Naive thymus-derived CD8-positive, alpha-beta T cell (primary cell): ENCODE data around the gene HERC3. TPM values are rescaled to one million over a fixed set of nuclear protein-coding genes. Genes with fewer than 3 reads are reported as not detected.

Experiments
- ATAC-seq, 2 donors: fragments of 150-1000 bp; cut with Tn5 transposase in 1 of 2; sonication (Bioruptor Pico), chemical (Tn5 transposase) in 1 of 2; 1 replicate in 1 of 2; 2 replicates in 1 of 2; pipeline ENCODE4 v1.10.0; 2021; ENCODE audit warnings: mild to moderate bottlenecking in 2 of 2, moderate library complexity in 2 of 2
- POLR2A ChIA-PET: fragments of 350-600 bp; sonication (Branson Sonifier 250); formaldehyde crosslinking; loops from one replicate; lab custom pipeline; 2021; ENCODE audit warnings: antibody characterized with exemption; lab: Charles Lee
- DNase-seq, 10 donors: peaks; one replicate each; pipeline versions ENCODE4 v3.0.0 to v3.0.0-alpha.2; 2020 to 2022
- H3K27ac Mint-ChIP-seq, 10 donors: one replicate each; pipeline ENCODE4 v1.8.0; 2020 to 2022; ENCODE audit warnings: mild to moderate bottlenecking in 10 of 10, mixed read lengths in 10 of 10, moderate library complexity in 4 of 10, inconsistent platforms in 1 of 10
- H3K27me3 Mint-ChIP-seq, 5 donors: one replicate each; pipeline ENCODE4 v1.8.0; 2021 to 2022; ENCODE audit warnings: mixed read lengths in 5 of 5
- H3K36me3 Mint-ChIP-seq, 3 donors: one replicate each; pipeline ENCODE4 v1.8.0; 2020 to 2022; ENCODE audit warnings: mixed read lengths in 3 of 3, mild to moderate bottlenecking in 2 of 3, inconsistent platforms in 1 of 3
- H3K4me1 Mint-ChIP-seq, 4 donors: one replicate each; pipeline ENCODE4 v1.8.0; 2021 to 2022; ENCODE audit warnings: mixed read lengths in 4 of 4
- H3K4me3 Mint-ChIP-seq, 10 donors: one replicate each; pipeline ENCODE4 v1.8.0; 2020 to 2022; ENCODE audit warnings: mild to moderate bottlenecking in 10 of 10, mixed read lengths in 10 of 10, moderate library complexity in 6 of 10, inconsistent platforms in 1 of 10
- H3K9me3 Mint-ChIP-seq, 9 donors: one replicate each; pipeline ENCODE4 v1.8.0; 2020 to 2022; ENCODE audit warnings: mixed read lengths in 9 of 9, mild to moderate bottlenecking in 3 of 9, inconsistent platforms in 1 of 9, moderate library complexity in 1 of 9
- polyA plus RNA-seq, 3 donors: library from polyadenylated mRNA; unstranded; fragments of 300-500 nt; fragmentation: Illumina TruSeq; gene quantifications; one replicate each; pipeline ENCODE4 v1.2.3, GENCODE V29; 2021
- total RNA-seq, 8 experiments: library from RNA in 2 of 8; stranded (reverse) in 2 of 8; gene quantifications; one replicate each; pipeline ENCODE4 v1.2.3 and lab custom pipeline; 2021 to 2026

Gene HERC3
- 100 to 1,000 TPM in 1 of 2 experiments, 10 to 100 TPM in 1; 91.8 to 111 TPM for total RNA-seq
- polyA plus RNA-seq, result 10 to 100 TPM; 29.7 to 37.1 (median 33.6) TPM
- 0.84 to 9.3 (median 5.0) reads per million in 6 experiments for total RNA-seq (lab: John Stamatoyannopoulos, UW)

- H3K36me3 Mint-ChIP-seq, result peaks cover 0 to 27% (median 2%) of the 10 kb centered on the region in 3 donors
- peaks cover 18 to 50% (median 42%) of the 10 kb centered on the region in 4 donors for H3K4me1 Mint-ChIP-seq
- no peaks in the 10 kb centered on the region for H3K27me3 Mint-ChIP-seq
- ATAC-seq (peak; percentile 89), DNase-seq (peak; percentile 85 to 93 (median 89))
- H3K27ac Mint-ChIP-seq, result peak within 1 kb of the TSS; percentile 90 to 99 (median 97)
- POLR2A ChIA-PET, result interaction anchor here (0.6 to 4.9 kb wide), 14 partner anchors 8 to 1168 kb away, joined by 3 to 119 read pairs (median 4); partner anchors contain the start of genes HERC5 and HERC6
- no peaks in the 10 kb centered on the region for H3K9me3 Mint-ChIP-seq
- peak within 1 kb of the TSS; percentile 91 to 100 (median 98) for H3K4me3 Mint-ChIP-seq
These were observed at the start of gene HERC3 for GRCh38 chr4:88591787-88592599. HERC3 (plus strand) TSS chr4:88592480; CDS start chr4:88605824, 13,344 bp downstream.

DNA sequence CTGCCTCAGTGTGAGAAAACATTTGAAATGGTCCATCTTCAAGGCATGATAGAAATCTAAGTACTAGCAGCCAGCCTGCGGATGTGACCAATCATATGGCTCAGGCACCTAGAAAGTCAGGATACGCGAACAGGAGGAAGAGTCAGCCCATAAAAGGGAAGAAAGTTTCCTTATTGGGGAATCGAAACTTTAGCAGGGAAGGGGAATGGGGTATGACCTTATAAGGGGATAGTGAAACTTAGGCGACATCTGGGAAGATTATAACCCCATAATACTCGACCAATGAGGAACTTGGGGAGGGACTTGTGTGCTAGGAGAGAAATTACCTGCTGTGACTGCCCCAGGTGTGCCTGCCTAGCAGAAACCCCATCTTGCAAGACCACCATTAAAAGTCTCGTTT lies 42.5 kb upstream of the HERC3 start:
- H3K27ac Mint-ChIP-seq, result no peak overlapping the region
- no peak overlapping the region for H3K4me3 Mint-ChIP-seq
- POLR2A ChIA-PET, result no interaction called here
- DNase-seq (no peak), ATAC-seq (no peak)
- H3K27me3 Mint-ChIP-seq, result peaks cover 0 to 2% (median 0%) of the 10 kb centered on the region in 5 donors
- H3K4me1 Mint-ChIP-seq, result no peaks in the 10 kb centered on the region
- no peaks in the 10 kb centered on the region for H3K36me3 Mint-ChIP-seq
- no peaks in the 10 kb centered on the region for H3K9me3 Mint-ChIP-seq

DNA sequence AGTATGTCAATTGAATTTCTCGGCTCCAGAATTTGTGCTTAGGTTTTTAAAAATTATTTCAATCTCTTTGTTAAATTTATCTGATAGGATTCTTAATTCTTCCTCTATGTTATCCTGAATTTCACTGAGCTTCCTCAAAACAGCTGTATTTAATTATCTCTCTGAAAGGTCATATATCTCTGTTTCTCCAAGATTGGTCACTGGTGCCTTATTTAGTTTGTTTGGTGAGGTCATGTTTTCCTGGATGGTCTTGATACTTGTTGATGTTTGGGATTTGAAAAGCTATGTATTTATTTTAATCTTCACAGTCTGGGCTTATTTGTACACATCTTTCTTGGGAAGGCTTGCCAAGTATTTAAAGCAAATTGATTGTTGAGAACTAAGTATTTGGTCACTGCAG lies 24.7 kb upstream of the HERC3 start:
- POLR2A ChIA-PET, result no interaction called here
- H3K4me3 Mint-ChIP-seq, result no peak overlapping the region
- peaks cover 0 to 3% (median 0%) of the 10 kb centered on the region in 9 donors for H3K9me3 Mint-ChIP-seq
- DNase-seq, result no peak
- no peak for ATAC-seq
- peaks cover 4 to 17% (median 11%) of the 10 kb centered on the region in 5 donors for H3K27me3 Mint-ChIP-seq
- no peak overlapping the region for H3K27ac Mint-ChIP-seq
- peaks cover 0 to 5% (median 0%) of the 10 kb centered on the region in 3 donors for H3K36me3 Mint-ChIP-seq
- H3K4me1 Mint-ChIP-seq, result no peaks in the 10 kb centered on the region

GRCh38 chr4:88570001-88570400 lies 22.3 kb upstream of the HERC3 start:
- no peak for ATAC-seq
- Mint-ChIP-seq H3K4me1 (no peaks in the 10 kb centered on the region), H3K9me3 (peaks cover 0 to 3% (median 0%) of the 10 kb centered on the region in 9 donors), H3K27ac (no peak overlapping the region), H3K36me3 (peaks cover 0 to 5% (median 0%) of the 10 kb centered on the region in 3 donors), H3K4me3 (no peak overlapping the region), H3K27me3 (peaks cover 4 to 17% (median 11%) of the 10 kb centered on the region in 5 donors)
- POLR2A ChIA-PET, result no interaction called here
- no peak for DNase-seq

DNA sequence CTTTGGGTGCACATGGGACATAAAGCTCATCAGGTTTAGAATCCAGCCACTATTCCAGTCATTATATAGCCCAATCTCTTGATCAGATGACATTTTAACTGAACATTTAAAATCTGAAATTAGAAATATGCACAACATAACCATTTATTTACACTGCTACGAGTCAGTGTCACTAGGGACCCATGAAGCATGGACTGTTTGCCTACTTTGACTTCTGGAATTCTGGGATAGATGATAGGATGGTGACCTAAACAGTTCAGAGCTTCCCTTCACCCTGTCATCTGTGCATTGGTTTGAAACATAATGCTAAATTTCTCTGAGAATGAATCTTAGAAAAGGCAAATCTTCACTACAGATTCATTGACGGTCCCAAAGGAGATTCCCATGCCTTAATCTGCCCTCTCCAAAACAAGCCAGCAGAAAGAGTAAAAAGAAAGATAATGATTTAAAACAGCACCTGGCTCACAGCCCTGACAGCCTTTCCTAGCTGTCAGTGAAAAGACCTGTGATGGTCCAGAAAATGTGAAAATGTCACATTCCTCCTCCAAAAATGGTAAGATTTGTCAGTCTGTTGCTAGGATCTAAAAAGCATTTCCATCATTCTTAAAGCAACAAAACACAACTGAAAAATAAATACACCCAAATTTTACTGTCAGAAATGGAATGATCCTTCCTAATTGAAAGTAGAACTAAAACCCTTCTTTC lies 18.9 kb upstream of the HERC3 start:
- POLR2A ChIA-PET, result no interaction called here
- Mint-ChIP-seq H3K4me3 (no peak overlapping the region), H3K27me3 (peaks cover 4 to 14% (median 9%) of the 10 kb centered on the region in 5 donors), H3K9me3 (peaks cover 0 to 2% (median 0%) of the 10 kb centered on the region in 9 donors), H3K4me1 (no peaks in the 10 kb centered on the region), H3K36me3 (no peaks in the 10 kb centered on the region), H3K27ac (no peak overlapping the region)
- ATAC-seq, result no peak
- DNase-seq, result no peak

DNA sequence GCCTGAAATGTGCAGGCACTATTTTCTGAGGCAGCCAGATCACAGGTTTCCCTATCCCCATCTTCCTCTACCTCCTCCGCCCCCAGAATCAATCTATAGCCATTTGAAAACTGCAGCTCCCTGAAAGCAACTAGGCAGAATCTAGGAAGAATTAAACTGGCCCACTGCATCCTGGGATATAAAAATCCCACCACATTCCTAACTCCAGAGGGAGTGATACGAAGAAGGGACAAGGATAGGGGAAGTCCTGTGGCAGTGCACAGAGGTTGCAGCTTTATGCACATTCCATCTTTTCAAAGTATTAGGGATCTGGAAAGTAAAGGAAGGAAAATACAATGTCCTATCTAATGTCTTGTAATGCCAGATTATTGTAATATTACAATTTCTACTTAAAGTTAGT lies 18.3 kb upstream of the HERC3 start:
- H3K4me3 Mint-ChIP-seq, result no peak overlapping the region
- peaks cover 6 to 14% (median 9%) of the 10 kb centered on the region in 5 donors for H3K27me3 Mint-ChIP-seq
- no peak for DNase-seq
- H3K9me3 Mint-ChIP-seq, result peaks cover 0 to 2% (median 0%) of the 10 kb centered on the region in 9 donors
- POLR2A ChIA-PET, result no interaction called here
- H3K4me1 Mint-ChIP-seq, result no peaks in the 10 kb centered on the region
- no peak overlapping the region for H3K27ac Mint-ChIP-seq
- ATAC-seq, result no peak
- H3K36me3 Mint-ChIP-seq, result no peaks in the 10 kb centered on the region

DNA sequence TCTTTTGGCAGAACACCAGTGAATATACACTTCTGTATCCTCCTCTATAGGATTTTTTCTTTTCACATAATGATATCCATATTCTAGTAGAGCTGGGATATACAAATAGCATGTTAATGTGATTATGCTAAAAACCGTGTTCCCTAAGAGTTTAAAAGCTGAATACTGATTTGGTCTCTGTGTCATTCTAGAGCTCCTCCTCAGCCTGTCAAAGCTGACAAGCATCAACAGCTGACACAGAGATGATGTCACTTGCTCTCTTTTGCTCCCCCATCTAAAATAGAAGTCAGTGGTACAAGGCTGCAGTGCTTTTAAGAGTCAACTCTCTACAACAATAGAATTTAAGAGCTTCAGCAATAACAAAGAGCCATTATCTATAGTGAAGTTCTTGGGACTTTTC lies 17.1 kb upstream of the HERC3 start:
- POLR2A ChIA-PET, result no interaction called here
- H3K4me1 Mint-ChIP-seq, result no peaks in the 10 kb centered on the region
- peaks cover 0 to 4% (median 0%) of the 10 kb centered on the region in 5 donors for H3K27me3 Mint-ChIP-seq
- no peak overlapping the region for H3K27ac Mint-ChIP-seq
- H3K9me3 Mint-ChIP-seq, result peaks cover 0 to 2% (median 0%) of the 10 kb centered on the region in 9 donors
- no peak overlapping the region for H3K4me3 Mint-ChIP-seq
- H3K36me3 Mint-ChIP-seq, result no peaks in the 10 kb centered on the region
- no peak for ATAC-seq
- no peak for DNase-seq

DNA sequence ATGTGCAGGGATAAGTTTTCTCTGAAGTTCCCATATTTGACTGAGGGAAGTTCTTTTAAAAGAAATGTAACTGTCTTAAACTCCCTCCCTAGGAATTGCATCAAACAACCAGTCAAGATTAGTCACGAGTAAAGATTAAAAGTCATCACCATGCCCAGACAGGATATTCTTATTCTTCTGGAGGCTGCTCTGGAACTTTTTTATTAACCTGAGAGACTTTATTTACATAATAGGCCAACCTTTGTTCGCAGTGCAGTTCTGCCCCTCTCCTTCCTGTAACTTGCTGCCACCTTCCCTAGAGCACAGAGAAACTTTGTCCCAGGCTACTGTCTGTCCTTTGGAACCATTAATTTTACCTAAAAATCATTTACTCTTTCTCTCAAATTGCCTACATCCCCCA lies 9.8 kb upstream of the HERC3 start:
- POLR2A ChIA-PET, result no interaction called here
- H3K4me1 Mint-ChIP-seq, result no peaks in the 10 kb centered on the region
- no peak for ATAC-seq

GRCh38 chr4:88583631-88584470 lies 8.4 kb upstream of the HERC3 start:
- peaks cover 0 to 2% (median 0%) of the 10 kb centered on the region in 4 donors for H3K4me1 Mint-ChIP-seq
- H3K36me3 Mint-ChIP-seq, result no peaks in the 10 kb centered on the region
- ATAC-seq (no peak), DNase-seq (no peak)
- peaks cover 0 to 8% (median 0%) of the 10 kb centered on the region in 9 donors for H3K9me3 Mint-ChIP-seq
- POLR2A ChIA-PET, result interaction anchor here (0.9 kb wide), 1 partner anchor 8 kb away, joined by 3 read pairs; the partner anchor contains the start of gene HERC3
- no peak overlapping the region for H3K27ac Mint-ChIP-seq
- no peak overlapping the region for H3K4me3 Mint-ChIP-seq
- H3K27me3 Mint-ChIP-seq, result no peaks in the 10 kb centered on the region

More for the DNA sequence above, 9.8 kb upstream of the HERC3 start:
- Mint-ChIP-seq H3K27ac (no peak overlapping the region), H3K9me3 (peaks cover 0 to 8% (median 0%) of the 10 kb centered on the region in 9 donors), H3K27me3 (peaks cover 0 to 2% (median 0%) of the 10 kb centered on the region in 5 donors), H3K4me3 (no peak overlapping the region), H3K36me3 (no peaks in the 10 kb centered on the region)
- DNase-seq, result no peak

GRCh38 chr4:88584471-88584900 lies 7.8 kb upstream of the HERC3 start:
- no peak overlapping the region for H3K27ac Mint-ChIP-seq
- no peaks in the 10 kb centered on the region for H3K36me3 Mint-ChIP-seq
- no peak overlapping the region for H3K4me3 Mint-ChIP-seq
- DNase-seq (no peak), ATAC-seq (no peak)
- no peaks in the 10 kb centered on the region for H3K27me3 Mint-ChIP-seq
- H3K9me3 Mint-ChIP-seq, result peaks cover 0 to 8% (median 0%) of the 10 kb centered on the region in 9 donors
- POLR2A ChIA-PET, result no interaction called here
- H3K4me1 Mint-ChIP-seq, result peaks cover 0 to 2% (median 0%) of the 10 kb centered on the region in 4 donors

GRCh38 chr4:88585917-88586316 lies 6.4 kb upstream of the HERC3 start:
- DNase-seq, result no peak
- Mint-ChIP-seq H3K27ac (no peak overlapping the region), H3K4me3 (no peak overlapping the region), H3K36me3 (no peaks in the 10 kb centered on the region), H3K27me3 (no peaks in the 10 kb centered on the region), H3K9me3 (peaks cover 0 to 8% (median 0%) of the 10 kb centered on the region in 9 donors), H3K4me1 (peaks cover 0 to 5% (median 2%) of the 10 kb centered on the region in 4 donors)
- POLR2A ChIA-PET, result no interaction called here
- ATAC-seq, result no peak

DNA sequence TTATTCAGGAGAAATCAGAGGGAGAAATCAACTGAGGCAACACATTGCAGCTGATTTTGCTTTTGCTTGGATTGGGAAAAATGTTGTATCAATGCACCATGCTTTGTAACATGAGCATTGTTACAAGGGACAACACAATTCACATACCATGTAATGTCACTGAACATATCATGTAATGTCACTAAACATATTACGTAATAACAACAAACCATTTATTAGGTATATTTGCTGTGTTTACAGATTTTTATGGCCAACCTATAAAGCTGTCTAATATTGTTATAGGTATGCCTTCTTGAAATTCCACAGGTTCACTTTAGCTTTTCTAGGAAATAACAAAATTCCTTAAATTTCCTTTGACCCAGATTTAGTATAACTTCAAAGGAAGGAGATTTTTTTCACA lies 5.0 kb upstream of the HERC3 start:
- ATAC-seq, result no peak
- no peak overlapping the region for H3K27ac Mint-ChIP-seq
- DNase-seq, result no peak
- POLR2A ChIA-PET, result no interaction called here
- H3K4me3 Mint-ChIP-seq, result no peak overlapping the region
- H3K4me1 Mint-ChIP-seq, result peaks cover 7 to 16% (median 14%) of the 10 kb centered on the region in 4 donors
- peaks cover 0 to 5% (median 0%) of the 10 kb centered on the region in 9 donors for H3K9me3 Mint-ChIP-seq
- no peaks in the 10 kb centered on the region for H3K27me3 Mint-ChIP-seq
- H3K36me3 Mint-ChIP-seq, result no peaks in the 10 kb centered on the region
